GM23338 (cell line): ENCODE results near the gene BCL2A1. TPM values are rescaled to one million over a fixed set of nuclear protein-coding genes. Genes with fewer than 3 reads are reported as not detected.
A peak's percentile ranks its signal among the peaks of the same experiment; 100 is the strongest.

Experiments used
- ATAC-seq: fragments of 200-7000 bp; cut with Tn5 transposase; 3 replicates; pipeline ENCODE4 v1.9.1; 2020
- DNase-seq: peaks from one replicate; pipeline ENCODE4 v3.0.0-alpha.2; 2015; ENCODE audit warnings: low spot score
- H2AFZ ChIP-seq: fragments of 200-600 bp; sonication (generic); 2 replicates; pipeline ENCODE4 v1.8.0; 2016; ENCODE audit warnings: antibody characterized with exemption, mild to moderate bottlenecking, moderate library complexity
- H3F3A ChIP-seq: fragments of 200-600 bp; sonication (generic); replicated peaks from 2 replicates; pipeline ENCODE4 v1.8.0; 2017; ENCODE audit warnings: antibody characterized with exemption, mixed run types, low read depth
- H3K27ac ChIP-seq: fragments of 200-600 bp; sonication (generic); 2 replicates; pipeline ENCODE4 v1.6.1; 2016; ENCODE audit warnings: low read depth
- H3K27me3 ChIP-seq: fragments of 200-600 bp; sonication (generic); 2 replicates; pipeline ENCODE4 v1.8.0; 2016; ENCODE audit warnings: mild to moderate bottlenecking, mixed run types, moderate library complexity; ENCODE audit not compliant: insufficient read depth
- H3K36me3 ChIP-seq: fragments of 200-600 bp; sonication (generic); 2 replicates; pipeline ENCODE4 v1.8.0; 2016; ENCODE audit warnings: mild to moderate bottlenecking; ENCODE audit not compliant: insufficient read depth
- H3K4me1 ChIP-seq: fragments of 200-600 bp; sonication (generic); 2 replicates; pipeline ENCODE4 v1.8.0; 2016; ENCODE audit warnings: mild to moderate bottlenecking, moderate library complexity; ENCODE audit not compliant: insufficient read depth
- H3K4me2 ChIP-seq: fragments of 200-600 bp; sonication (generic); 2 replicates; pipeline ENCODE4 v1.7.1; 2017; ENCODE audit warnings: mixed run types
- H3K4me3 ChIP-seq: fragments of 200-600 bp; sonication (generic); 2 replicates; pipeline ENCODE4 v1.6.1; 2016; ENCODE audit warnings: mixed run types
- H3K79me2 ChIP-seq: fragments of 200-600 bp; sonication (generic); replicated peaks from 2 replicates; pipeline ENCODE4 v1.8.0; 2017; ENCODE audit warnings: mild to moderate bottlenecking; ENCODE audit not compliant: insufficient read depth
- H3K9me2 ChIP-seq: fragments of 200-600 bp; sonication (generic); 2 replicates; pipeline ENCODE4 v1.8.0; 2017; ENCODE audit not compliant: insufficient read depth
- H4K20me1 ChIP-seq: fragments of 200-600 bp; sonication (generic); replicated peaks from 2 replicates; pipeline ENCODE4 v1.8.0; 2017; ENCODE audit warnings: mild to moderate bottlenecking; ENCODE audit not compliant: insufficient read depth
- H3K27ac Mint-ChIP-seq: 2 replicates; pipeline ENCODE4 v1.8.0; 2020; ENCODE audit warnings: inconsistent platforms, mild to moderate bottlenecking, moderate library complexity, mixed read lengths
- H3K27me3 Mint-ChIP-seq: 3 replicates; pipeline ENCODE4 v1.8.0; 2022; ENCODE audit warnings: low read depth, mild to moderate bottlenecking, moderate library complexity, mixed read lengths, inconsistent platforms; ENCODE audit not compliant: insufficient read depth, poor library complexity
- H3K36me3 Mint-ChIP-seq: 3 replicates; pipeline ENCODE4 v1.8.0; 2021; ENCODE audit warnings: low read depth, mild to moderate bottlenecking, inconsistent platforms, moderate library complexity, mixed read lengths
- H3K4me1 Mint-ChIP-seq: 3 replicates; pipeline ENCODE4 v1.8.0; 2020; ENCODE audit warnings: mild to moderate bottlenecking, inconsistent platforms, mixed read lengths
- H3K4me3 Mint-ChIP-seq: 3 replicates; pipeline ENCODE4 v1.8.0; 2021; ENCODE audit warnings: moderate library complexity, mild to moderate bottlenecking, inconsistent platforms, mixed read lengths
- H3K9me3 Mint-ChIP-seq: 3 replicates; pipeline ENCODE4 v1.8.0; 2020; ENCODE audit warnings: moderate library complexity, mild to moderate bottlenecking, inconsistent platforms, mixed read lengths
- CREB1 ChIP-seq: fragments of 250-450 bp; sonication (Bioruptor Pico); IDR thresholded peaks from 2 replicates; pipeline ENCODE4 v1.5.0; 2020; ENCODE audit warnings: low read depth, mild to moderate bottlenecking, moderate library complexity
- EZH2phosphoT487 ChIP-seq: fragments of 200-600 bp; sonication (generic); IDR thresholded peaks from one replicate; pipeline ENCODE4 v1.8.1; 2018; ENCODE audit warnings: antibody characterized with exemption; ENCODE audit not compliant: unreplicated experiment
- POLR2AphosphoS5 ChIP-seq: IDR thresholded peaks from 2 replicates; pipeline ENCODE4 v1.6.1; 2016; ENCODE audit warnings: antibody characterized with exemption, low read depth
- STAT1 ChIP-seq: IDR thresholded peaks from one replicate; pipeline ENCODE4 v1.6.1; 2016; ENCODE audit warnings: antibody characterized with exemption; ENCODE audit not compliant: unreplicated experiment
- ZNF114 ChIP-seq: fragments of 250-450 bp; sonication (Bioruptor Pico); IDR thresholded peaks from 2 replicates; pipeline ENCODE4 v1.5.0; 2020; ENCODE audit warnings: mild to moderate bottlenecking, moderate library complexity
- ZNF331 ChIP-seq: fragments of 250-450 bp; sonication (Bioruptor Pico); IDR thresholded peaks from 2 replicates; pipeline ENCODE4 v1.5.0; 2020; ENCODE audit warnings: low read depth, mild to moderate bottlenecking, moderate library complexity
- ZNF462 ChIP-seq: fragments of 250-450 bp; sonication (Bioruptor Pico); IDR thresholded peaks from 2 replicates; pipeline ENCODE4 v1.5.0; 2020; ENCODE audit warnings: mild to moderate bottlenecking, moderate library complexity
- polyA plus RNA-seq: library from polyadenylated mRNA; unstranded; fragments of >200 nt; fragmentation: Nextera tagmentation; extraction: Ambion mirVana; gene quantifications from 2 replicates; pipeline ENCODE4 v1.2.1, GENCODE V29; 2016
- total RNA-seq: library from RNA; depleted of rRNA; stranded (reverse); fragments of >200 nt; shearing (Covaris generic); gene quantifications from 2 replicates; pipeline ENCODE4 v1.2.3, GENCODE V29; 2014
- TF ChIP-seq, protein P1 (sequence below), 2 experiments: fragments of 200-600 bp in 1 of 2; sonication (generic) in 1 of 2; conservative IDR thresholded peaks; 2 replicates each; pipeline versions ENCODE4 v1.5.1 to v1.6.1; 2016 to 2017; ENCODE audit warnings: antibody characterized with exemption in 2 of 2, low read depth in 2 of 2, mild to moderate bottlenecking in 2 of 2, moderate library complexity in 1 of 2
- TF ChIP-seq, protein P2 (sequence below): IDR thresholded peaks from one replicate; pipeline ENCODE4 v1.6.1; 2018; ENCODE audit warnings: antibody characterized with exemption; ENCODE audit not compliant: unreplicated experiment

The BCL2A1 gene
- total and polyA plus RNA-seq, 2 experiments from 2014 or later: not detected

DNA sequence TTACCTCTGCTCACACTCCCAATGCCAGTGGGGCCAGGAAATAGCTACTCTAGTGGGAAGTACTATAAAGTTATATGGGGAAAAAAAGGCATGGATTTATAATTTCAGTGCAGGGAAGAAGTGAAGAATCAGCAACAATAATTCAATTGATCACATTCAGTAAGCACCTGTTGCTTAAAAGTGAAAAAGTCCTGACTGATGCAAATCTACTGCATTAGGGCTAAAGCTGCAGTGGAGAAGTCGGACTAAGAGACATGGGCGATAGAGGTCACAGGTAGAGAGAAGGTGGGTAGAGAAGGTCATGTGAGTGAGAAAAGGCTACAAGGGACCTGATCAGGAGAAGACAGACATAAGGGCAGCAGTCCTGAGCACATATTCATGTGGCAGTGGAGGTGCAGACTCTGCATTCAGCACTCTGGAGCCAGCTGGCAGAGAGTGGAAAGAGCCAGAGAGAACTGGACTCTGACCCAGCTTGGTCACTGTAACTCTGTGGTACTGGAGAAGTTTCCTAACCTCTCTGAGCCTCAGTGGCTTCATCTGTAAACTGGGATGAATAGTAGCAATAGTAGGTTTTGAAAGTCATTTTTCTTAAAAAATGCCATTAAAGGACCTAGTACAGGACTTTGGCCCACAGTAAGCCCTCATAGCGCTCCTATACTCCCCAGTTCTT lies 17.6 kb upstream of the BCL2A1 start (continued):
- TF ChIP-seq ZNF331 (CRISPR knock-in tag) (no peak), POLR2AphosphoS5 (no peak), ZNF462 (CRISPR knock-in tag) (no peak)
- TF ChIP-seq, protein P1, sequence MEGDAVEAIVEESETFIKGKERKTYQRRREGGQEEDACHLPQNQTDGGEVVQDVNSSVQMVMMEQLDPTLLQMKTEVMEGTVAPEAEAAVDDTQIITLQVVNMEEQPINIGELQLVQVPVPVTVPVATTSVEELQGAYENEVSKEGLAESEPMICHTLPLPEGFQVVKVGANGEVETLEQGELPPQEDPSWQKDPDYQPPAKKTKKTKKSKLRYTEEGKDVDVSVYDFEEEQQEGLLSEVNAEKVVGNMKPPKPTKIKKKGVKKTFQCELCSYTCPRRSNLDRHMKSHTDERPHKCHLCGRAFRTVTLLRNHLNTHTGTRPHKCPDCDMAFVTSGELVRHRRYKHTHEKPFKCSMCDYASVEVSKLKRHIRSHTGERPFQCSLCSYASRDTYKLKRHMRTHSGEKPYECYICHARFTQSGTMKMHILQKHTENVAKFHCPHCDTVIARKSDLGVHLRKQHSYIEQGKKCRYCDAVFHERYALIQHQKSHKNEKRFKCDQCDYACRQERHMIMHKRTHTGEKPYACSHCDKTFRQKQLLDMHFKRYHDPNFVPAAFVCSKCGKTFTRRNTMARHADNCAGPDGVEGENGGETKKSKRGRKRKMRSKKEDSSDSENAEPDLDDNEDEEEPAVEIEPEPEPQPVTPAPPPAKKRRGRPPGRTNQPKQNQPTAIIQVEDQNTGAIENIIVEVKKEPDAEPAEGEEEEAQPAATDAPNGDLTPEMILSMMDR (conservative IDR thresholded peaks at IDR 0.05; ENCODE audit: low read depth in 2 of 2): no peak

DNA sequence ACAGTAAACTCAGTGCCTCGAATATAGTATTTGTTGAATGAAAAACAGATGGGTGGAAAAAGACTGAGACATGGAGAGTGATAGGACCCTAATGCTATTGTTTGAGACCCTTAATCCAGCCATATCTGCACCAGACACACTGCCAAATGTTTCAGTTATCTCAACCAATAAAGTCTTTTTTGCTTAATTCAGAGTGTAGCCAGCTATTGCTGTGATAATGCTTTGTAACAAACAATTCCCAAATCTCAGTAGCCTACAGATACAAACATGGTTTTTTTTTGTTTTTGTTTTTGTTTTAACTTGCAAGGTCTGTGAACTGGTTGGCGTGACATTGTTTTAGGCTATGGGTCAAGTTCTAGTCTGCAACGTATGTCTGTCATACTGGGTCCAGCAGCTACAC lies 17.0 kb upstream of the BCL2A1 start:
- Mint-ChIP-seq H3K9me3 (no peaks in the 10 kb centered on the region; the same call in 2 of the 3 replicates), H3K36me3 (no peaks in the 10 kb centered on the region), H3K27ac (no peak overlapping the region), H3K4me3 (no peak overlapping the region), H3K4me1 (no peaks in the 10 kb centered on the region), H3K27me3 (peaks cover 3% of the 10 kb centered on the region)
- no peak overlapping the region for H3K4me2 ChIP-seq
- no peaks in the 10 kb centered on the region for H3F3A ChIP-seq
- no peaks in the 10 kb centered on the region for H4K20me1 ChIP-seq
- H3K27ac ChIP-seq: no peak overlapping the region
- no peaks in the 10 kb centered on the region for H3K4me1 ChIP-seq
- peak overlapping the region; percentile 14; the same call in 1 of the 2 replicates for H2AFZ ChIP-seq
- DNase-seq: no peak
- no peaks in the 10 kb centered on the region for H3K27me3 ChIP-seq
- H3K79me2 ChIP-seq: no peaks in the 10 kb centered on the region
- no peaks in the 10 kb centered on the region for H3K36me3 ChIP-seq
- H3K9me2 ChIP-seq: no peaks in the 10 kb centered on the region
- no peak overlapping the region for H3K4me3 ChIP-seq
- no peak for ATAC-seq
- TF ChIP-seq ZNF114 (CRISPR knock-in tag): no peak
- TF ChIP-seq, protein P1 (conservative IDR thresholded peaks at IDR 0.05; ENCODE audit: low read depth in 2 of 2): no peak
- TF ChIP-seq CREB1 (CRISPR knock-in tag): no peak
- no peak for TF ChIP-seq STAT1
- no peak for TF ChIP-seq ZNF331 (CRISPR knock-in tag)
- TF ChIP-seq EZH2phosphoT487: no peak
- TF ChIP-seq, protein P2, sequence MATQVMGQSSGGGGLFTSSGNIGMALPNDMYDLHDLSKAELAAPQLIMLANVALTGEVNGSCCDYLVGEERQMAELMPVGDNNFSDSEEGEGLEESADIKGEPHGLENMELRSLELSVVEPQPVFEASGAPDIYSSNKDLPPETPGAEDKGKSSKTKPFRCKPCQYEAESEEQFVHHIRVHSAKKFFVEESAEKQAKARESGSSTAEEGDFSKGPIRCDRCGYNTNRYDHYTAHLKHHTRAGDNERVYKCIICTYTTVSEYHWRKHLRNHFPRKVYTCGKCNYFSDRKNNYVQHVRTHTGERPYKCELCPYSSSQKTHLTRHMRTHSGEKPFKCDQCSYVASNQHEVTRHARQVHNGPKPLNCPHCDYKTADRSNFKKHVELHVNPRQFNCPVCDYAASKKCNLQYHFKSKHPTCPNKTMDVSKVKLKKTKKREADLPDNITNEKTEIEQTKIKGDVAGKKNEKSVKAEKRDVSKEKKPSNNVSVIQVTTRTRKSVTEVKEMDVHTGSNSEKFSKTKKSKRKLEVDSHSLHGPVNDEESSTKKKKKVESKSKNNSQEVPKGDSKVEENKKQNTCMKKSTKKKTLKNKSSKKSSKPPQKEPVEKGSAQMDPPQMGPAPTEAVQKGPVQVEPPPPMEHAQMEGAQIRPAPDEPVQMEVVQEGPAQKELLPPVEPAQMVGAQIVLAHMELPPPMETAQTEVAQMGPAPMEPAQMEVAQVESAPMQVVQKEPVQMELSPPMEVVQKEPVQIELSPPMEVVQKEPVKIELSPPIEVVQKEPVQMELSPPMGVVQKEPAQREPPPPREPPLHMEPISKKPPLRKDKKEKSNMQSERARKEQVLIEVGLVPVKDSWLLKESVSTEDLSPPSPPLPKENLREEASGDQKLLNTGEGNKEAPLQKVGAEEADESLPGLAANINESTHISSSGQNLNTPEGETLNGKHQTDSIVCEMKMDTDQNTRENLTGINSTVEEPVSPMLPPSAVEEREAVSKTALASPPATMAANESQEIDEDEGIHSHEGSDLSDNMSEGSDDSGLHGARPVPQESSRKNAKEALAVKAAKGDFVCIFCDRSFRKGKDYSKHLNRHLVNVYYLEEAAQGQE: no peak
